Endodermal cell (in vitro differentiated cells): ENCODE data around the gene ALDH1L1. TPM values are rescaled to one million over a fixed set of nuclear protein-coding genes. Genes with fewer than 3 reads are reported as not detected.

ENCODE experiments used
- DNase-seq: peaks from one replicate; pipeline ENCODE4 v3.0.0-alpha.2; 2017
- H3K27ac ChIP-seq: 2 replicates; pipeline ENCODE4 v1.5.1; 2013; ENCODE audit warnings: mild to moderate bottlenecking, low read depth, low read length, moderate library complexity
- H3K27me3 ChIP-seq: 2 replicates; pipeline ENCODE4 v1.6.1; 2013; ENCODE audit warnings: mild to moderate bottlenecking, low read length, moderate library complexity; ENCODE audit not compliant: insufficient read depth, control insufficient read depth, poor library complexity, severe bottlenecking
- H3K36me3 ChIP-seq: 2 replicates; pipeline ENCODE4 v1.7.0; 2013; ENCODE audit warnings: mild to moderate bottlenecking, low read length, moderate library complexity; ENCODE audit not compliant: control insufficient read depth, insufficient read depth
- H3K4me1 ChIP-seq: one replicate; pipeline ENCODE4 v1.7.0; 2013; ENCODE audit warnings: low read length; ENCODE audit not compliant: control insufficient read depth, insufficient read depth
- H3K4me3 ChIP-seq: 2 replicates; pipeline ENCODE4 v1.5.1; 2013; ENCODE audit warnings: mild to moderate bottlenecking, low read length, moderate library complexity
- H3K9ac ChIP-seq: 2 replicates; pipeline ENCODE4 v1.6.1; 2013; ENCODE audit warnings: mild to moderate bottlenecking, low read length, moderate library complexity; ENCODE audit not compliant: poor library complexity, severe bottlenecking; ENCODE audit errors: extremely low read depth
- H3K9me3 ChIP-seq: 2 replicates; pipeline ENCODE4 v1.6.1; 2013; ENCODE audit warnings: mild to moderate bottlenecking, low read length, moderate library complexity; ENCODE audit not compliant: control insufficient read depth
- H3K27ac Mint-ChIP-seq: 2 replicates; pipeline ENCODE4 v1.8.0; 2020; ENCODE audit warnings: mixed read lengths
- H3K27me3 Mint-ChIP-seq: 2 replicates; pipeline ENCODE4 v1.8.0; 2021; ENCODE audit warnings: mild to moderate bottlenecking, mixed read lengths; ENCODE audit not compliant: insufficient read depth
- H3K36me3 Mint-ChIP-seq: 2 replicates; pipeline ENCODE4 v1.8.0; 2020; ENCODE audit warnings: low read depth, mixed read lengths
- H3K4me1 Mint-ChIP-seq: 2 replicates; pipeline ENCODE4 v1.8.0; 2020; ENCODE audit warnings: mixed read lengths
- H3K4me3 Mint-ChIP-seq: 2 replicates; pipeline ENCODE4 v1.8.0; 2020; ENCODE audit warnings: mild to moderate bottlenecking, moderate library complexity, mixed read lengths
- H3K9me3 Mint-ChIP-seq: 2 replicates; pipeline ENCODE4 v1.8.0; 2020; ENCODE audit warnings: mild to moderate bottlenecking, mixed read lengths
- CTCF ChIP-seq: fragments of 200-600 bp; sonication (generic); conservative IDR thresholded peaks from 2 replicates; pipeline ENCODE4 v1.5.0; 2021; ENCODE audit warnings: antibody characterized with exemption, mild to moderate bottlenecking
- WGBS, 2 experiments: methylation state at CpG; one replicate each; pipeline versions ENCODE4 v1.1.5 to v1.1.7; 2013; ENCODE audit warnings: missing lambda C conversion rate in 2 of 2, mixed read lengths in 1 of 2; ENCODE audit not compliant: insufficient coverage in 1 of 2, insufficient read length in 1 of 2; 5-methylcytosine and 5-hydroxymethylcytosine counted together
- total RNA-seq, 2 donors: library from RNA; stranded (reverse); fragmentation: NEBNext Ultra II Directional in 1 of 2; extraction: Animal tissue kit (Norgen Biotek cat#: 25700) in 1 of 2; gene quantifications; 2 replicates in 1 of 2; 3 replicates in 1 of 2; pipeline ENCODE4 v1.2.1, GENCODE V29; 2021

Gene ALDH1L1
- total RNA-seq, 2 donors from 2014 or later, result 1.0 to 1.6 TPM

- TF ChIP-seq CTCF, result no peak
- Histone ChIP-seq H3K9ac (no peak overlapping the region), H3K36me3 (no peaks in the 10 kb centered on the region), H3K9me3 (peaks cover 2% of the 10 kb centered on the region), H3K4me3 (no peak overlapping the region), H3K4me1 (no peaks in the 10 kb centered on the region), H3K27ac (no peak overlapping the region), H3K27me3 (peaks cover 5% of the 10 kb centered on the region)
- Mint-ChIP-seq H3K27me3 (peaks cover 5% of the 10 kb centered on the region), H3K27ac (no peak overlapping the region), H3K36me3 (no peaks in the 10 kb centered on the region), H3K4me1 (no peaks in the 10 kb centered on the region), H3K4me3 (no peak overlapping the region), H3K9me3 (peaks cover 3% of the 10 kb centered on the region)
- no peak for DNase-seq
- WGBS, 2 experiments, result 89 to 100% methylated on average over 1 of the region's 1 CpG
These were observed 20.9 kb downstream of the ALDH1L1 start for GRCh38 chr3:126159476-126159875.

GRCh38 chr3:126158912-126159454, 21.4 kb downstream of the ALDH1L1 start:
- no peak for TF ChIP-seq CTCF
- H3K4me3 ChIP-seq, result no peak overlapping the region
- H3K27ac ChIP-seq, result no peak overlapping the region
- H3K36me3 Mint-ChIP-seq, result no peaks in the 10 kb centered on the region
- H3K4me3 Mint-ChIP-seq, result no peak overlapping the region
- 83 to 86% methylated on average over 3 to 7 of the region's 7 CpGs for WGBS, 2 experiments
- no peak for DNase-seq
- H3K4me1 ChIP-seq, result no peaks in the 10 kb centered on the region
- no peak overlapping the region for H3K9ac ChIP-seq
- peaks cover 3% of the 10 kb centered on the region for H3K9me3 Mint-ChIP-seq
- peaks cover 5% of the 10 kb centered on the region for H3K27me3 Mint-ChIP-seq
- H3K27ac Mint-ChIP-seq, result no peak overlapping the region
- H3K4me1 Mint-ChIP-seq, result no peaks in the 10 kb centered on the region
- H3K36me3 ChIP-seq, result no peaks in the 10 kb centered on the region
- H3K27me3 ChIP-seq, result peaks cover 5% of the 10 kb centered on the region
- no peaks in the 10 kb centered on the region for H3K9me3 ChIP-seq

- WGBS, 2 experiments, result 93 to 96% methylated on average over 11 to 18 of the region's 18 CpGs
- Histone ChIP-seq H3K4me1 (no peaks in the 10 kb centered on the region), H3K27me3 (peaks cover 5% of the 10 kb centered on the region), H3K36me3 (no peaks in the 10 kb centered on the region), H3K27ac (no peak overlapping the region), H3K4me3 (no peak overlapping the region), H3K9ac (no peak overlapping the region), H3K9me3 (no peaks in the 10 kb centered on the region)
- H3K4me1 Mint-ChIP-seq, result no peaks in the 10 kb centered on the region
- no peak overlapping the region for H3K27ac Mint-ChIP-seq
- no peaks in the 10 kb centered on the region for H3K36me3 Mint-ChIP-seq
- no peak for TF ChIP-seq CTCF
- DNase-seq, result no peak
- H3K9me3 Mint-ChIP-seq, result peaks cover 3% of the 10 kb centered on the region
- no peaks in the 10 kb centered on the region for H3K27me3 Mint-ChIP-seq
- no peak overlapping the region for H3K4me3 Mint-ChIP-seq
These were observed 22.1 kb downstream of the ALDH1L1 start for GRCh38 chr3:126158016-126158911.
